DMS153 treated with DMSO at 0.1 percent for 48 hours (cell line): ENCODE measurements around the gene C13orf42.
A peak's percentile ranks its signal among the peaks of the same experiment; 100 is the strongest.

ENCODE experiments used
- DNase-seq: peaks from one replicate; lab custom pipeline; 2025; ENCODE audit not compliant: unreplicated experiment; lab: John Stamatoyannopoulos, UW

C13orf42 gene

DNA sequence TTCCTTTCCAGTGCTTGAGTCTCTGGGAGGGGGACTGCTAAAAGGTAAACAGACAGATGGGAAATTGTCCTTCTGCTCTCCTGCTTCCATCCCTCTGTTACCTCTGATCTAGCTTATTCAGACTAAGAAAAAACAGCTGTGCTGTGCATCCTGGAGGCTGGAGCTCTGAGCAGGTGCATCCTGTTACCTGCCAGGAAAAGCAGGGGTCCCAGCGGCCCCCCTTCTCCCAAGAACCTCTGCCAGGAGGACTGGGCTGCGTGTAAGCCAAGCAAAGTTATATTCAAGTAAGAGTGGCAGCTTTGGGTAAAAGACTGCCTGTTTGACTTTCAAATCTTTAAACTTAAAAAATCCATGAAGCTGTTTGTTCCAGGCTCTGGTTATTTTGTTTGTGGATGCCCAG is 75.1 kb downstream of the C13orf42 start:
- DNase-seq: no peak

DNA sequence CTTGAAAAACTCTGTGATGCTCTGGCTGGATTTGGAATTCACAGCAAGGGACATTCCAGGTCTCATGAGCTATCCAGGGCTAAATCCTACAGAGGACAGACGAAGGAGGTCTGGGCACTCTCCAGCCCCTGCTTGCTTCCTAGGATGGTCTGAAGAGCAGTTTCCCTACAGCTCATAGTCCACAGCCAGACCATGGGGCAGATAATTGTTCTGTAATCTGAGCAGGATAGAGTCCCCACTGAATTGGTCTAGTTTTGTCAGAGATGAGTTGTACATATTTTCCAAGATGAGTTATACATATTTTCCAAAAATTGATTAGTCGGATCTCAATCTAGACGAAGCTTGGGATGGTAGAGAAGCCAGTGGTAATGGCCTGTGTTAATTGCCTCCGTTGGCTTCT is 75.6 kb downstream of the C13orf42 start:
- no peak for DNase-seq

DNA sequence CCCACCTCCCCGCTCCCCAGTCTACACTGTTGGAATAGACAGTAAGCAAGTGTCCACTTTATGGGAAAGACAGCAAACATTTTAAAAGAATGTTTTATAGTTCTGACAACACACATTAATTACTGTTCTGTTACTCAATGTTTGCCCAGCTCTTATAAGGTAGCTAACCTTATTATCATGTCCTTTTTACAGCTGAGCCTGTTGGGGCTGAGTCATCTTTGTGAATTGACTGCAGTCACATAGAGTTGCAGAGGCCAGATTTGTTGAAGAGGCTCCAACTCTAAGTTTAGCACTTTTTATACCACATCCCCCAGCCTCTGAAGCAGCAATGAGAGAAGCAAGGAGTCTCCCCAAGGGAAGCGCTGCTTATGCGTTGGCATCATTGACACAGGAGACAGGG is 76.2 kb downstream of the C13orf42 start:
- peak; percentile 71 for DNase-seq

DNA sequence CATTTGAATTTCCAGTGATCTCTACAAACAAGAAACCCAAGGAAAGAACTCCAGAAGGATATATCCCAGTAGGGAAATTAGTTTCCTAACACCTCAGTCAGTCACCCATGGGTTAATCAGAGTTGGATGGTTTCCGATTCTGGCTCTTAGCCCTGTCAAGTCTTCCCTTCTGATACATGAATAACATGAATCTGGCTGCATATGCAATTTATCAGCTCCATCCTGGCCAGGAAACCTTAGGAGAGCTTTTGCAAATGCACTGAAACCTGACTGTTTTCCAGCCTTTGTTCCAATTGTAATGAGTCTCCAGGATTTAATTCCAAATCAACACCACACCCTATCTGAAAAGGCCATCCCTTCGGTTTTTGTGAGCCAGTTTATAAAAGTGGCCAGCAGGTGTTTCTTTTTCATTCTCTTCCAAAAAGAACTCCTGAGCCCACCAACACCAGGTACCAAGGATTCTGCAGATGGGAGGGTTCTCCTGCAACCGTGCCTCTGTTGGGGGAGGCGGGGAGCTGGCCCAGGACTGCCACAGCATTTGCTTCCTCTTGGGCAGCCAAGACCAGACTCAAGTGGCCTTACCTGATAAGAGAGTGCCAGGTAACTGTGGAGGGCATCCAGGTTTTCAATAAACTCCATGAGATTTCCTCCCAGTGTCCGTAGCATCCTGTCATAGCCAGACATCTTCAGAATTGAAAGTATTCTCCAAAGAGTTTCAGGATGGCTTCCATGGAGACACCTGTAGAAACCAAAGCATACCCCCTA is 77.5 kb downstream of the C13orf42 start:
- DNase-seq: no peak

DNA sequence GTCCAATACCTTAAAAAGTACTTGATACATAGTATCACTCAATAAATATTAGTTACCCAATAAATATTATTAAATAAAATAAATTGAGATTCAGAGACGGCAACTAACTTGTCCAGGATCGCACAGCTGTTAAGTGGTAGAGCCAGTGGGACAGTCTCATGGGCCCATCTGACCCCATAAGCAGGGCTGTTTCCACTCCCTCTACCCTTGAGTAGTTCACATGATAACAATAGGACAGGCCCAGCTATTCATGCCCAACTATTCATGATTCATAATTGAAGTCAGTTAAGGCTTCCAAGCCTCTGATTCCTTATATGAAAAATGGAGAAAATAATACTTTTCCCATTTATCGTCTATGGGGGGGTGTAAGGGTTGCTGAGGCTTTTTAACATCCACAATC is 78.2 kb downstream of the C13orf42 start:
- DNase-seq: no peak
